GM12892 (cell line): Measurements from ENCODE around the gene SOX6.

Experiments used
- DNase-seq: peaks from one replicate; pipeline ENCODE4 v3.0.0; 2011; ENCODE audit not compliant: insufficient read length
- FAIRE-seq: peaks from 2 replicates; lab custom pipeline; 2011; peaks lifted over from hg19 to GRCh38; lab: Jason Lieb, UNC
- POLR2A ChIP-seq: IDR thresholded peaks from 2 replicates; pipeline ENCODE4 v1.6.1; 2011; ENCODE audit warnings: low read depth, low read length, control low read depth
- POLR2AphosphoS5 ChIP-seq: IDR thresholded peaks from 2 replicates; pipeline ENCODE4 v1.6.1; 2011; ENCODE audit warnings: low read depth, low read length, control low read depth
- TAF1 ChIP-seq: IDR thresholded peaks from 2 replicates; pipeline ENCODE4 v1.6.1; 2011; ENCODE audit warnings: low read depth, mild to moderate bottlenecking, control low read depth, low read length, borderline replicate concordance

SOX6 gene

DNA sequence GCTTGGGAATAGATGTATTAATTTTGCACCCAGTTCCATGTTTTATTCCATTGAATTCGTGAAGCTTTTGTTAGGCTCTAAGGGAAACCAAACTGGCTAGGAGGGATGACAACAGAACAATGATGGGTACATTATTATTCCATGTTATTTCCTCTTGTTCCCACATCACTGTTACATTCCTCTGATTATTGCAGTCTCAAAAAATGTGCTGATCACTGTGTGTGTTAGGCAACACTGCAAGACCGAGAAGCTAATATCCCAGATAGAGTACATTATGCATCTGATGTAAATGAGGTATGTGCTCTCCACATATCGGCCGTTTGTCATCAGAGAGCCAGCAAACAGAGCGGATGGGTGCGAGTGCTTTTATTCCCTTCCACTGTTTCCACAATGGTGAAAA is 327.9 kb downstream of the SOX6 start:
- no peak for FAIRE-seq
- DNase-seq: no peak
- TF ChIP-seq POLR2AphosphoS5 (no peak), POLR2A (no peak), TAF1 (no peak)

- DNase-seq (no peak), FAIRE-seq (no peak)
- TF ChIP-seq POLR2AphosphoS5: no peak
These were observed 328.7 kb downstream of the SOX6 start for GRCh38 chr11:16027621-16028020.

GRCh38 chr11:16026849-16027248 is 329.5 kb downstream of the SOX6 start:
- DNase-seq (no peak), FAIRE-seq (no peak)
- TF ChIP-seq TAF1: no peak
- TF ChIP-seq POLR2AphosphoS5: no peak
- no peak for TF ChIP-seq POLR2A

- FAIRE-seq (no peak), DNase-seq (no peak)
- TF ChIP-seq POLR2A: no peak
- no peak for TF ChIP-seq POLR2AphosphoS5
- no peak for TF ChIP-seq TAF1
These were observed 337.4 kb downstream of the SOX6 start for GRCh38 chr11:16018931-16019330.

DNA sequence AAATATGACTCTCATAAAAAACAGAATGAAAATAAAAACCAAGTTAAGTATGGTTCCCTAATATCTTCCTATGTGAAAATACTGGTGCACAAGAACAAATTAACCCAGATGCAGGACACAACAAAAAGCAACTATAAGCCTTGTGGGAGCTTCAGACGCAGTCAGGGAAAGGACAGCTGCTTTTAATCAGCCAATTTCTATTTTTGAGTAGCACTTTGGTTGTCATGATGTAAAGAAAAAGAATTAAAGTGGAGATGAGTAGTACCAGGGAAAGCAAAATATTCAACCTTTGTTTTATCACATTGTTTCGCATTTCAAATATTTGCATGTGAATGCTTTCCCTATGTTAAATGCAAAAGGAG is 339.9 kb downstream of the SOX6 start:
- no peak for DNase-seq
- FAIRE-seq: no peak
- TF ChIP-seq TAF1: no peak
- no peak for TF ChIP-seq POLR2AphosphoS5
- no peak for TF ChIP-seq POLR2A

- TF ChIP-seq TAF1: no peak
- TF ChIP-seq POLR2A: no peak
- no peak for TF ChIP-seq POLR2AphosphoS5
- DNase-seq (no peak), FAIRE-seq (no peak)
These were observed 340.4 kb downstream of the SOX6 start for GRCh38 chr11:16015741-16016467.

GRCh38 chr11:16013649-16014275 is 342.6 kb downstream of the SOX6 start:
- no peak for FAIRE-seq
- DNase-seq: no peak
- TF ChIP-seq POLR2A (no peak), POLR2AphosphoS5 (no peak), TAF1 (no peak)

DNA sequence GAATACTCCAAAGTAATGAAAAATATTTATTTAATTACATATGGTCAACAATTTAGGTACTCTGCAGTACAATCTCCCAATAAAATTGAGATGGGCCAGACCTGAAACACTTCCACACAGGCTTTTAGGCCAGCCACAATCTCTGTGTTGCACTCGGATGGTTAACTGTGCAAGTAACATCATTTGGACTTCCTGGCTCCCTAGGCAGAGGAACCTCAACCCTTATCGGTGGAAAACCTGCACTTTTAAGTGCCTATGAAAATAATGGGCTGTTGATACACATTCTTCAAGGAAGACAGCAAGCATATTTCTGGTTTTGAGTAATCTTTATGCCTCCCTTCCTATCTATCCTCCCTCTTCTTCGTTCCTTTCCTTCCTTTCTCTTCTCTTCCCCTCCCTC is 343.1 kb downstream of the SOX6 start:
- DNase-seq (no peak), FAIRE-seq (no peak)
- TF ChIP-seq TAF1 (no peak), POLR2AphosphoS5 (no peak), POLR2A (no peak)

- TF ChIP-seq POLR2A (no peak), TAF1 (no peak), POLR2AphosphoS5 (no peak)
- DNase-seq (no peak), FAIRE-seq (no peak)
These were observed 344.1 kb downstream of the SOX6 start for GRCh38 chr11:16012125-16012751.

DNA sequence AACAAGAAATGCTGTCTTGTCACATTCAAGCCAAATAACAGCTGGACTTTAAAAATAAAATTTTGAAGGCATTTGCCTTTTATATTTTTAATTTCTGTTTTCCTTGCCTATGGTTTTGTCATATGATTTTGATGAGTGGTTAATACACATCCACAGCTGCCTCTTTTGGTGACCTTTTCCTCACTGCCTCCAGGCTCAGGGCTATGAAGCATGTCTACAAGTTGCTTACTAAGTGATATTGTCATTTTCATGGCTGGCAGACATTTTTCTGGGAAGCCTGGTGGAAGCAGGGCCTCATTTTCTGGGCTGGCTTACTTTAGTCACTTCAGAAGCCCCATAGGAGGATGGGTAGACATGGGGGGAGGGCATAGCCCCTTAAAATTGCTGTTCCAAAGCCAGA is 344.9 kb downstream of the SOX6 start:
- no peak for DNase-seq
- FAIRE-seq: no peak
- TF ChIP-seq POLR2AphosphoS5 (no peak), POLR2A (no peak), TAF1 (no peak)

DNA sequence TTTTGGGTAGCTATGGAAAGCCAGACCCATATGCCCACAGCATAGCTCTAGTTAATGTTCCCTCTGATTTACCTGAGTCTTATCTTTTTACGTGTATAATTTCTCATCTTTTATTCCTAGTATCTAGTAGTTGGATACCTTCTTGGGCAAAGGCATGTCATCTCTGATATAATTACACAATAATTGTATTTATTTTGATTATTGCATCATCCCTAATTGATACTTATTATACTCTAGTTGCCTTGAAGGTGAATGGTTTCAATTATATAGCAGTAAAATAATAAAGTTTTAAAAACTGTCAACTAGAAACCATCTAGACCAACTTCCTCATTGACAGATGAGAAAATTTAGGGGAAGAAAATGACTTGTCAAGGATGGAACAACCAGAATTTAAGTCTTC is 347.3 kb downstream of the SOX6 start:
- no peak for DNase-seq
- TF ChIP-seq TAF1: no peak
- no peak for TF ChIP-seq POLR2AphosphoS5
- TF ChIP-seq POLR2A: no peak
- no peak for FAIRE-seq

DNA sequence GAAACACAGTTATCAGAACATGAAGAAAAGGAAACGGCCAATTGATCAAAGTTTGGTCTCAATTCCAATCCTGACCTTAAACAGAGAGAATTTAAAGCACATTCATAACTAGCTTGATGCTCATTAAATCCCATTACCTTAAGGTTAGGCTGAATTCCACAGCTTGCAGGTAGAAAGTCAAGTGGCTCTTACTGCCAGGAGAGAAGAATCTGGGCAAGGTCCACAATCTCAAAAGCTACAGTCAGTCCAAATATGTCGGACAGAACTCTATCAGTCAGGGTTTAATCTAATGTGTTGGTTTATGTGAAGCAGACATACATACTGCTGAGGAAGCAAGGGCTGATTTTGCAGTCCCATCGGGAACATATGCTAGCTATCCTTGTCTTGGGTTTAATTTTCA is 348.8 kb downstream of the SOX6 start:
- TF ChIP-seq TAF1 (no peak), POLR2A (no peak), POLR2AphosphoS5 (no peak)
- DNase-seq: no peak
- FAIRE-seq: no peak
